ENCODE measurements around the gene LEMD1.

- TF ChIP-seq CTCF (conservative IDR thresholded peaks at IDR 0.05; ENCODE audit: low read depth, low read length) (no peak), EZH2 (IDR thresholded peaks at IDR 0.05; ENCODE audit: low read length, unreplicated experiment) (peak; percentile 50), EZH2phosphoT487 (IDR thresholded peaks at IDR 0.05; ENCODE audit: borderline replicate concordance, low read length) (no peak)
Measured at GRCh38 chr1:205344066-205344928, 77.6 kb downstream of the LEMD1 start.

Measured in PC-3 (cell line).